Vagina (tissue), 2 donors: ENCODE results near the gene PAPSS2.

Experiments
- CTCF ChIP-seq, 3 experiments: fragments of 450-650 bp in 2 of 3; fragments of 200-600 bp in 1 of 3; sonication (generic) in 1 of 3; IDR thresholded peaks; one replicate each; pipeline ENCODE4 v1.5.1; 2017 to 2019; ENCODE audit warnings: antibody characterized with exemption in 3 of 3, mild to moderate bottlenecking in 2 of 3, moderate library complexity in 2 of 3
- POLR2A ChIP-seq, 2 donors: fragments of 450-650 bp; IDR thresholded peaks; one replicate each; pipeline ENCODE4 v1.6.1; 2017; ENCODE audit warnings: antibody characterized with exemption in 2 of 2, mild to moderate bottlenecking in 2 of 2, moderate library complexity in 2 of 2
- POLR2AphosphoS5 ChIP-seq, 2 donors: sonication (generic); formaldehyde crosslinking; IDR thresholded peaks; one replicate each; pipeline ENCODE4 v1.9.0; 2017; ENCODE audit warnings: antibody characterized with exemption in 2 of 2, mild to moderate bottlenecking in 2 of 2, low read depth in 1 of 2; ENCODE audit not compliant: insufficient read depth in 1 of 2

DNA sequence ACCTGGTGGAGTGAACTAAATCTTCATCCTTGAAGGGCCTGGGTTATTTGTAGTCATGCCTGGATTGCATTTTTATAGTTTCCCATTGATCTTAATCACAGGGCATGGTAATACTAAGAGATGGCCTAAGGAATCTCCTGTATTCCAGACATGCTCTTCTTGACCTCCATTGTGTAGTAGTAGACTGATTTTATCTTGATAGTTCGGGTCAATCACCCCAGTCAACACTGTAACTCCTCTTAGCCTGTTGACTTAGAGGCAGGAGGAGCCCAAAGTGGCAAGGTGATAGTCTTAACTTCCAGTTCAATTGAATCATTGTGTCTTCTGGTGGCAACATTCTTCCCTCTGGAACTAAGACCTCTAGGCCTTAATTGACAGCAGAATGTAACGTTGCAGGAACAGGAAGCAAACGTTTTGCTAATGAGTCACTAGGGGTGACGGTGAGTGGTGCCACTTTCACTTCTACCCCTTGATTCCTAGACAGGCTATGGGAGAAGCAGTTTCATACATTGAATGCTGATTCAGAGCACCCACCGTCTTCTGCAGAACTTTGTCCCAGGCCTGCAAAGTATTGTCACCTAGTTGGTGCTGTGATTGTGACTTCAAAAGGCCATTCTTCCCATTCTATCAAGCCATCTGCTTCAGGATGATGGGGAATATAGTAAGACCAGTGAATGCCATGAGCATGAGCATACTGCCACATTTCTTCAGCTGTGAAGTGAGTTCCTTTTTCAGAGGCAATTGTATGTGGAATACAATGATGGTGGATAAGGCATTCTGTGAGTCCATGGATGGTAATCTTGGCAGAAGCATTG lies 24.0 kb upstream of the PAPSS2 start:
- no peak for TF ChIP-seq POLR2A (IDR thresholded peaks at IDR 0.05)
- TF ChIP-seq CTCF (IDR thresholded peaks at IDR 0.05): no peak
- TF ChIP-seq POLR2AphosphoS5 (IDR thresholded peaks at IDR 0.05; ENCODE audit: insufficient read depth in 1 of 2, low read depth in 1 of 2): no peak
